RPMI7951 (cell line): ENCODE data around the gene CCNQ. TPM values are rescaled to one million over a fixed set of nuclear protein-coding genes. Genes with fewer than 3 reads are reported as not detected.
A peak's percentile ranks its signal among the peaks of the same experiment; 100 is the strongest.
"Not testable (repeated sequence)": the region's sequence is repeated elsewhere in the genome, so short reads cannot be mapped to it uniquely, and the experiment has no call there.

ENCODE experiments used
- DNase-seq: peaks from one replicate; pipeline ENCODE4 v3.0.0-alpha.2; 2012; ENCODE audit warnings: low read depth
- total RNA-seq: library from RNA; depleted of rRNA; stranded (reverse); fragments of >200 nt; shearing (Covaris generic); gene quantifications from 2 replicates; pipeline ENCODE4 v1.2.3, GENCODE V29; 2014

The CCNQ gene
- total RNA-seq, 1 experiment from 2014 or later: 28.1 TPM

- no peak for DNase-seq
Observed at GRCh38 chrX:153623310-153624029, 24.5 kb upstream of the CCNQ start.

GRCh38 chrX:153622661-153623309 is 23.8 kb upstream of the CCNQ start:
- no peak for DNase-seq

GRCh38 chrX:153621949-153622598 is 23.1 kb upstream of the CCNQ start:
- DNase-seq: no peak

- DNase-seq: no peak
Observed at GRCh38 chrX:153620576-153620975, 21.6 kb upstream of the CCNQ start.

- DNase-seq: no peak
Observed at GRCh38 chrX:153614818-153615217, 15.9 kb upstream of the CCNQ start.

GRCh38 chrX:153612413-153612812 is 13.5 kb upstream of the CCNQ start:
- no peak for DNase-seq

GRCh38 chrX:153611298-153612095 is 12.6 kb upstream of the CCNQ start:
- DNase-seq: peak; percentile 2

- DNase-seq: no peak
Observed at GRCh38 chrX:153610836-153611213, 11.9 kb upstream of the CCNQ start.

GRCh38 chrX:153609917-153610835 is 11.2 kb upstream of the CCNQ start:
- peak; percentile 45 for DNase-seq

- DNase-seq: no peak
Observed at GRCh38 chrX:153608806-153609205, 9.9 kb upstream of the CCNQ start.

GRCh38 chrX:153608376-153608775 is 9.4 kb upstream of the CCNQ start:
- no peak for DNase-seq

- DNase-seq: no peak
Observed at GRCh38 chrX:153606503-153606902, 7.6 kb upstream of the CCNQ start.

GRCh38 chrX:153604666-153605380 is 5.9 kb upstream of the CCNQ start:
- DNase-seq: not testable (repeated sequence)

GRCh38 chrX:153603131-153603656 is 4.3 kb upstream of the CCNQ start:
- DNase-seq: no peak

GRCh38 chrX:153602601-153603000 is 3.7 kb upstream of the CCNQ start:
- DNase-seq: no peak

- no peak for DNase-seq
Observed at GRCh38 chrX:153601511-153602110, 2.7 kb upstream of the CCNQ start.

GRCh38 chrX:153600921-153601320 is 2.0 kb upstream of the CCNQ start:
- no peak for DNase-seq

- no peak for DNase-seq
Observed at GRCh38 chrX:153600032-153600373, 1.1 kb upstream of the CCNQ start.

GRCh38 chrX:153599192-153600031 is 473 bp upstream of the CCNQ start:
- DNase-seq: peak; percentile 77
